ENCODE data around the gene BCL11B.

Gene BCL11B

GRCh38 chr14:99203801-99204200, 68.2 kb downstream of the BCL11B start:
- H3K4me1 ChIP-seq (ENCODE audit: control insufficient read depth, insufficient read depth, low read length, poor library complexity, severe bottlenecking): no peaks in the 10 kb centered on the region
- H3K27ac ChIP-seq (ENCODE audit: low read depth, low read length, severe bottlenecking): no peak overlapping the region
- WGBS, 2 experiments (ENCODE audit: insufficient coverage in 2 of 2): 94 to 98% methylated on average over 7 to 8 of the region's 8 CpGs
- H3K9me3 ChIP-seq (ENCODE audit: control insufficient read depth, low read length): no peaks in the 10 kb centered on the region
- no peak overlapping the region for H3K4me3 ChIP-seq (ENCODE audit: extremely low read depth, insufficient read depth, low read length, poor library complexity, severe bottlenecking)
- no peaks in the 10 kb centered on the region for H3K36me3 ChIP-seq (ENCODE audit: control insufficient read depth, insufficient read depth, low read length)

- no peaks in the 10 kb centered on the region for H3K9me3 ChIP-seq (ENCODE audit: control insufficient read depth, low read length)
- H3K4me1 ChIP-seq (ENCODE audit: control insufficient read depth, insufficient read depth, low read length, poor library complexity, severe bottlenecking): no peaks in the 10 kb centered on the region
- H3K4me3 ChIP-seq (ENCODE audit: extremely low read depth, insufficient read depth, low read length, poor library complexity, severe bottlenecking): no peak overlapping the region
- WGBS, 2 experiments (ENCODE audit: insufficient coverage in 2 of 2): 82 to 85% methylated on average over 5 to 6 of the region's 6 CpGs
- H3K27ac ChIP-seq (ENCODE audit: low read depth, low read length, severe bottlenecking): no peak overlapping the region
- H3K36me3 ChIP-seq (ENCODE audit: control insufficient read depth, insufficient read depth, low read length): no peaks in the 10 kb centered on the region
Measured at GRCh38 chr14:99203080-99203479, 68.9 kb downstream of the BCL11B start.

- Histone ChIP-seq H3K27ac (ENCODE audit: low read depth, low read length, severe bottlenecking) (no peak overlapping the region), H3K9me3 (ENCODE audit: control insufficient read depth, low read length) (no peaks in the 10 kb centered on the region), H3K36me3 (ENCODE audit: control insufficient read depth, insufficient read depth, low read length) (no peaks in the 10 kb centered on the region), H3K4me1 (ENCODE audit: control insufficient read depth, insufficient read depth, low read length, poor library complexity, severe bottlenecking) (no peaks in the 10 kb centered on the region), H3K4me3 (ENCODE audit: extremely low read depth, insufficient read depth, low read length, poor library complexity, severe bottlenecking) (no peak overlapping the region)
- WGBS, 2 experiments (ENCODE audit: insufficient coverage in 2 of 2): 87 to 88% methylated on average over 5 to 7 of the region's 8 CpGs
Measured at GRCh38 chr14:99202516-99202915, 69.5 kb downstream of the BCL11B start.

- Histone ChIP-seq H3K4me3 (ENCODE audit: extremely low read depth, insufficient read depth, low read length, poor library complexity, severe bottlenecking) (no peak overlapping the region), H3K4me1 (ENCODE audit: control insufficient read depth, insufficient read depth, low read length, poor library complexity, severe bottlenecking) (no peaks in the 10 kb centered on the region), H3K36me3 (ENCODE audit: control insufficient read depth, insufficient read depth, low read length) (no peaks in the 10 kb centered on the region), H3K27ac (ENCODE audit: low read depth, low read length, severe bottlenecking) (no peak overlapping the region), H3K9me3 (ENCODE audit: control insufficient read depth, low read length) (no peaks in the 10 kb centered on the region)
- WGBS, 2 experiments (ENCODE audit: insufficient coverage in 2 of 2): 91 to 95% methylated on average over 7 to 8 of the region's 10 CpGs
Measured at GRCh38 chr14:99201351-99202073, 70.5 kb downstream of the BCL11B start.

GRCh38 chr14:99200654-99201005, 71.4 kb downstream of the BCL11B start:
- Histone ChIP-seq H3K36me3 (ENCODE audit: control insufficient read depth, insufficient read depth, low read length) (no peaks in the 10 kb centered on the region), H3K27ac (ENCODE audit: low read depth, low read length, severe bottlenecking) (no peak overlapping the region), H3K9me3 (ENCODE audit: control insufficient read depth, low read length) (no peaks in the 10 kb centered on the region), H3K4me1 (ENCODE audit: control insufficient read depth, insufficient read depth, low read length, poor library complexity, severe bottlenecking) (no peaks in the 10 kb centered on the region), H3K4me3 (ENCODE audit: extremely low read depth, insufficient read depth, low read length, poor library complexity, severe bottlenecking) (no peak overlapping the region)
- WGBS, 2 experiments (ENCODE audit: insufficient coverage in 2 of 2): 89 to 90% methylated on average over 7 of the region's 7 CpGs

GRCh38 chr14:99199846-99200653, 71.9 kb downstream of the BCL11B start:
- H3K9me3 ChIP-seq (ENCODE audit: control insufficient read depth, low read length): no peaks in the 10 kb centered on the region
- no peak overlapping the region for H3K27ac ChIP-seq (ENCODE audit: low read depth, low read length, severe bottlenecking)
- no peaks in the 10 kb centered on the region for H3K4me1 ChIP-seq (ENCODE audit: control insufficient read depth, insufficient read depth, low read length, poor library complexity, severe bottlenecking)
- H3K36me3 ChIP-seq (ENCODE audit: control insufficient read depth, insufficient read depth, low read length): no peaks in the 10 kb centered on the region
- H3K4me3 ChIP-seq (ENCODE audit: extremely low read depth, insufficient read depth, low read length, poor library complexity, severe bottlenecking): no peak overlapping the region
- 87% methylated on average over 12 to 15 of the region's 16 CpGs for WGBS, 2 experiments (ENCODE audit: insufficient coverage in 2 of 2)

GRCh38 chr14:99198746-99199502, 73.1 kb downstream of the BCL11B start:
- no peaks in the 10 kb centered on the region for H3K4me1 ChIP-seq (ENCODE audit: control insufficient read depth, insufficient read depth, low read length, poor library complexity, severe bottlenecking)
- H3K4me3 ChIP-seq (ENCODE audit: extremely low read depth, insufficient read depth, low read length, poor library complexity, severe bottlenecking): no peak overlapping the region
- H3K9me3 ChIP-seq (ENCODE audit: control insufficient read depth, low read length): no peaks in the 10 kb centered on the region
- H3K27ac ChIP-seq (ENCODE audit: low read depth, low read length, severe bottlenecking): no peak overlapping the region
- no peaks in the 10 kb centered on the region for H3K36me3 ChIP-seq (ENCODE audit: control insufficient read depth, insufficient read depth, low read length)
- WGBS, 2 experiments (ENCODE audit: insufficient coverage in 2 of 2): 91 to 92% methylated on average over 19 of the region's 24 CpGs

GRCh38 chr14:99196310-99196650, 75.7 kb downstream of the BCL11B start:
- 93 to 95% methylated on average over 4 to 5 of the region's 5 CpGs for WGBS, 2 experiments (ENCODE audit: insufficient coverage in 2 of 2)
- Histone ChIP-seq H3K9me3 (ENCODE audit: control insufficient read depth, low read length) (no peaks in the 10 kb centered on the region), H3K36me3 (ENCODE audit: control insufficient read depth, insufficient read depth, low read length) (no peaks in the 10 kb centered on the region), H3K4me1 (ENCODE audit: control insufficient read depth, insufficient read depth, low read length, poor library complexity, severe bottlenecking) (no peaks in the 10 kb centered on the region), H3K4me3 (ENCODE audit: extremely low read depth, insufficient read depth, low read length, poor library complexity, severe bottlenecking) (no peak overlapping the region), H3K27ac (ENCODE audit: low read depth, low read length, severe bottlenecking) (no peak overlapping the region)

- 85 to 92% methylated on average over 6 to 8 of the region's 15 CpGs for WGBS, 2 experiments (ENCODE audit: insufficient coverage in 2 of 2)
- Histone ChIP-seq H3K4me3 (ENCODE audit: extremely low read depth, insufficient read depth, low read length, poor library complexity, severe bottlenecking) (no peak overlapping the region), H3K27ac (ENCODE audit: low read depth, low read length, severe bottlenecking) (no peak overlapping the region), H3K36me3 (ENCODE audit: control insufficient read depth, insufficient read depth, low read length) (no peaks in the 10 kb centered on the region), H3K9me3 (ENCODE audit: control insufficient read depth, low read length) (no peaks in the 10 kb centered on the region), H3K4me1 (ENCODE audit: control insufficient read depth, insufficient read depth, low read length, poor library complexity, severe bottlenecking) (no peaks in the 10 kb centered on the region)
Measured at GRCh38 chr14:99195602-99196309, 76.2 kb downstream of the BCL11B start.

- H3K36me3 ChIP-seq (ENCODE audit: control insufficient read depth, insufficient read depth, low read length): no peaks in the 10 kb centered on the region
- no peaks in the 10 kb centered on the region for H3K4me1 ChIP-seq (ENCODE audit: control insufficient read depth, insufficient read depth, low read length, poor library complexity, severe bottlenecking)
- no peak overlapping the region for H3K4me3 ChIP-seq (ENCODE audit: extremely low read depth, insufficient read depth, low read length, poor library complexity, severe bottlenecking)
- H3K9me3 ChIP-seq (ENCODE audit: control insufficient read depth, low read length): no peaks in the 10 kb centered on the region
- 92 to 93% methylated on average over 10 to 13 of the region's 13 CpGs for WGBS, 2 experiments (ENCODE audit: insufficient coverage in 2 of 2)
- no peak overlapping the region for H3K27ac ChIP-seq (ENCODE audit: low read depth, low read length, severe bottlenecking)
Measured at GRCh38 chr14:99194736-99195135, 77.3 kb downstream of the BCL11B start.
